Omental fat pad (tissue), 4 donors: ENCODE measurements around the gene SPINK8. TPM values are rescaled to one million over a fixed set of nuclear protein-coding genes. Genes with fewer than 3 reads are reported as not detected.

Experiments
- ATAC-seq: fragments of 150-250 bp; one replicate; pipeline ENCODE4 v1.9.1; 2016; ENCODE audit warnings: mild to moderate bottlenecking, moderate library complexity; ENCODE audit not compliant: low FRiP score
- DNase-seq: peaks from one replicate; pipeline ENCODE4 v3.0.0-alpha.2; 2019; ENCODE audit warnings: low spot score
- total RNA-seq, 4 donors: library from RNA; depleted of rRNA; stranded (reverse); fragments of >200 nt; gene quantifications; one replicate each; pipeline ENCODE4 v1.1.0, GENCODE V29; 2016
- TF ChIP-seq, protein P1 (sequence below), 3 donors: fragments of 450-650 bp; IDR thresholded peaks; one replicate each; pipeline ENCODE4 v1.5.1; 2016 to 2017; ENCODE audit warnings: antibody characterized with exemption in 3 of 3, mild to moderate bottlenecking in 3 of 3, moderate library complexity in 2 of 3

The SPINK8 gene
- total RNA-seq, 4 donors from 2014 or later = not detected

DNA sequence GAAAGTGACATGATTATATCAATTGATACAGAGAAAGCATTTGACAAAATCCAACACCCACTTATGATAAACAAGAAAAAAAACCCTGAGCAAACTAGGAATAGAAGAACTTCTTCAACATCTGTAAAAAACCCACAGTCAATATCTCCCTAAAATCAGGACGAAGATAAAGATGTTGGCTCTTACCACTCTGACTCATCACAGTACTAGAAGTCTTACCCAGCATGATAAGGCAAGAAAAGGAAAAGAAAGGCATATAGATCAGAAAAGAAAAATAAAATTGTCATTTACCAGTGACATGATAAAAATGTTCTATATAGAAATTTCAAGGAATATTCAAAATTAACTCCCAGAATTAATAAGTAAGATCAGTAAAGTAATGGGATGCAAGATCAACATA is 31.4 kb upstream of the SPINK8 start:
- DNase-seq (no peak), ATAC-seq (no peak)
- TF ChIP-seq, protein P1, sequence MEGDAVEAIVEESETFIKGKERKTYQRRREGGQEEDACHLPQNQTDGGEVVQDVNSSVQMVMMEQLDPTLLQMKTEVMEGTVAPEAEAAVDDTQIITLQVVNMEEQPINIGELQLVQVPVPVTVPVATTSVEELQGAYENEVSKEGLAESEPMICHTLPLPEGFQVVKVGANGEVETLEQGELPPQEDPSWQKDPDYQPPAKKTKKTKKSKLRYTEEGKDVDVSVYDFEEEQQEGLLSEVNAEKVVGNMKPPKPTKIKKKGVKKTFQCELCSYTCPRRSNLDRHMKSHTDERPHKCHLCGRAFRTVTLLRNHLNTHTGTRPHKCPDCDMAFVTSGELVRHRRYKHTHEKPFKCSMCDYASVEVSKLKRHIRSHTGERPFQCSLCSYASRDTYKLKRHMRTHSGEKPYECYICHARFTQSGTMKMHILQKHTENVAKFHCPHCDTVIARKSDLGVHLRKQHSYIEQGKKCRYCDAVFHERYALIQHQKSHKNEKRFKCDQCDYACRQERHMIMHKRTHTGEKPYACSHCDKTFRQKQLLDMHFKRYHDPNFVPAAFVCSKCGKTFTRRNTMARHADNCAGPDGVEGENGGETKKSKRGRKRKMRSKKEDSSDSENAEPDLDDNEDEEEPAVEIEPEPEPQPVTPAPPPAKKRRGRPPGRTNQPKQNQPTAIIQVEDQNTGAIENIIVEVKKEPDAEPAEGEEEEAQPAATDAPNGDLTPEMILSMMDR (IDR thresholded peaks at IDR 0.05) = no peak

DNA sequence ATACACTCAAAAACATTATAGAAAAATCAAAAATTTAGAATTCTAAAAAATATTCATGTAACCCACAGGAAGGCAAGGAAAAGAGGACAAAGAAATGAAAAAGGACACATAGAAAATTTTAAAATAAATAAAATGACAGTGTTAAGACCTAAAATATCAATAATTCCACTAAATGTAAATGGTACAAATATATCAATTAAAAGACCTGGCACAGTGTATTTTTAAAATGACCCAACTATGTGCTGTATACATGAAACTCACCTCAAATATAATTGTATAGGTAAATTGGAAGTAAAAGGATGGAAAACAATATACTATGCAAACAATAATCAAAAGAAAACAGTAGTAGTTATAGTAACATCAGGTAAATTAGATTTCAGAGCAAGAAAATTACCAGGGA is 28.5 kb upstream of the SPINK8 start:
- DNase-seq (no peak), ATAC-seq (no peak)
- TF ChIP-seq, protein P1 (IDR thresholded peaks at IDR 0.05) = no peak

DNA sequence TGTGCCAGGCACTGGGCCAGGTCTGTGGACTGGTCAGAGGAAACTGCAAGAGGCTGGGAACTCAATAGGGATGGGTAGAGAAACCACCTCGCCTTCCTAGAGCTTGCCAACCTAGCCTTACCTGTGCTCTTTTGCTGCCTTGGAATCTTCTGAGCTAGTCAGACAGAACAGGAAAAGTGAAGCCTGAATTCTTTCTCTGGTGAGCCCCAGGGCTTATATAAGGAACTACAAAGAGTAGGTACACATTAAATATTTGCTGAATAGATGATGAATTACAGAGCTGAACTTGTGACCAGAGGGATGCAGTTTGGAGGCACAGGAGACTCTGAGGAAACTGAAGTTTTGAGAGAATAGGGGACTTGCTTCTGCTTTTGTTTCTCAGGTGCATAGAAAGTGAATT is 23.0 kb upstream of the SPINK8 start:
- TF ChIP-seq, protein P1 (IDR thresholded peaks at IDR 0.05) = no peak
- no peak for ATAC-seq
- no peak for DNase-seq

DNA sequence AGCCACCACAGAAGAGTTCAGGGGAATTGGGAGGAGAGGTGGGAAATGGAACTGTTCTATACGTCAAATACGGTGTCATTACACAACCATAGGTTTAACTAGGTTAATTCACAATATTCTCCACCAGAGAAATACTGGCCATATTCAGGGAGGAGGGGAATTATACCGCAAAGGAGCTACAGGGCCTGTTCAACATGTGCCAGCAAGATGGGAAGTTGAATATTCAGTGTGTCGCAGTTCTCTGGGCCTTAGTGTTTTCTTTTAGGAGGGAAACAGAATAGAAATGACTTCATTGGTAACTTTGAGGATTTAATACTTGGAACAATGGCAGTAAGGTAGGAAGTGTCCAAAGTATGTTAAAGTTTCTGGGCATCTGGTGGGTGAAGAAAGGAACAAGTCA is 20.5 kb upstream of the SPINK8 start:
- TF ChIP-seq, protein P1 (IDR thresholded peaks at IDR 0.05) = no peak
- no peak for DNase-seq
- no peak for ATAC-seq

DNA sequence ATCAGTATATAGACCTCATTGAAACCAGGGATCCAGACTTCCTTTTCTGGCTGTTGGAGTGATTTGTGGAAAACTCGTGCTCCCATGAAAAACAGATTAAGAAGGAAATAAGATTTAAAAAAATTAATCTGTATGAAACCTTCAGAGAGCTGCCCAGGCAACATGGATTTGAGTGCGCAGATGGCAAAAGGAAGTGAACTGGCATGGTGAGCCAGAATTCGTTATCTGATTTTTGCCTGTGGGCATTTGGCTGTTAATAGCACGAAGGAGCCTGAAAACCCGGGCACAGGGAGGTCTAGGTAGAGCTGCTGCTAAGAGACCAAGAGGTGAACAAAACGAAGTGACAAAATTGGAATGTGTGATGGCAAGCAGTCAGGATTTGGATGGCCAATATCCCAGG is 19.1 kb upstream of the SPINK8 start:
- no peak for ATAC-seq
- TF ChIP-seq, protein P1 (IDR thresholded peaks at IDR 0.05) = no peak
- no peak for DNase-seq

DNA sequence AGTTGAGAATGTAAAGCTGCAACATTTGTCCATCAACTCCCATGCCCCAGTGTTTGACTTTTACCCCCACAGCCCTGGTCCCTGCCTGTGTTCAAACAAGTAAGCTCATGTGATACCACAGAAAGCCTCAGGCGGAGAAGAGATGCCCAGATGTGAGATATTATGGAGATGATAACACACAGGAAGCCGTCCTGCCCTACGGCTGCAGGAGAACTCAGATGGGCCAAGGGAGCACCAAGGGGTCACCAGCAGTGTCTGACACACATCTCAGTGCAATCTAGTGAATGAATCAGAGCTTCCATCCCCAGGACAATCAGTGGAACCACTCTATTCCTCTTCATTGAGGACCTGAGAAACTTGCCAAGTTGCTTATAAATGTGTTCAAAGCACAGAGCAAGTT is 14.0 kb upstream of the SPINK8 start:
- DNase-seq = no peak
- ATAC-seq = no peak
- TF ChIP-seq, protein P1 (IDR thresholded peaks at IDR 0.05) = no peak

DNA sequence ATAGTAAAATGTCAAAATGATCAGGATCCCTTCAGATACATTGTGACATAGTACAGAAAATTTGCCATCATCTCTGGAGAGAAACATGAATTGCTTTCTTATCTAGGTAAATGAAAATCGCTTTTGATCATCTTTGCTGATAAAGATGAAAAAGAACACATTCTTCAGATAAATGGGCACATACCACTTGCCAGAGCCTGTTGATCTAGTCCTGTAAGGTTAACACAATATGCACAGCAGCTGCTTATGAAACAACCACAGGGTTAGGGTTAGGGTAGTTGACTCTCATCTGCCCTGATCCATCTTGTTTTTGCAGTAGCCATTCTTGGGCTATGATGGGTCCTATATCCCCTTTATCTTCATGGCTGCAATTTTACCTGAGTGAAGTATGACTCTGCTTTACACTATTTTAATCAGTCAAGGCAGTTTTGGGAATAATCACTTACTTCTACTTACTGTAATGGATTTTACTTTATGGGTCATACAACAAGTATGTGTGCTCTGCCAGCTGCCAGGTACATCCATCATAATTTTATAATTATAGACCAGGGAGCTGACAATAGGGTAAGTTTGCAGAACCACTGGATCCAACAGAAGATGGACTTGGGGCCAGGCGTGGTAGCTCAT is 12.6 kb upstream of the SPINK8 start:
- DNase-seq (no peak), ATAC-seq (no peak)
- TF ChIP-seq, protein P1 (IDR thresholded peaks at IDR 0.05) = no peak
